Smooth muscle cell of the brain vasculature (primary cell): ENCODE data around the gene SH3BP2.

Experiments
- DNase-seq: peaks from one replicate; pipeline ENCODE4 v3.0.0-alpha.2; 2012; ENCODE audit warnings: low read depth, low spot score

The SH3BP2 gene

GRCh38 chr4:2790583-2791517 lies 2.0 kb upstream of the SH3BP2 start:
- no peak for DNase-seq

- DNase-seq: no peak
Observed at GRCh38 chr4:2791518-2792395, 1.1 kb upstream of the SH3BP2 start.

GRCh38 chr4:2792396-2792710 lies 532 bp upstream of the SH3BP2 start:
- DNase-seq: no peak

GRCh38 chr4:2793586-2794485 lies 951 bp downstream of the SH3BP2 start:
- DNase-seq: no peak

GRCh38 chr4:2794486-2795299 lies 1.8 kb downstream of the SH3BP2 start:
- no peak for DNase-seq

GRCh38 chr4:2795300-2795892 lies 2.5 kb downstream of the SH3BP2 start:
- DNase-seq: no peak

- DNase-seq: peak; percentile 56
Observed at GRCh38 chr4:2795893-2796848, 3.3 kb downstream of the SH3BP2 start.

- no peak for DNase-seq
Observed at GRCh38 chr4:2796849-2797544, 4.1 kb downstream of the SH3BP2 start.

GRCh38 chr4:2797545-2798305 lies 4.8 kb downstream of the SH3BP2 start:
- DNase-seq: no peak

- no peak for DNase-seq
Observed at GRCh38 chr4:2798399-2799223, 5.7 kb downstream of the SH3BP2 start.

GRCh38 chr4:2799224-2799911 lies 6.5 kb downstream of the SH3BP2 start:
- DNase-seq: no peak

GRCh38 chr4:2799971-2800690 lies 7.2 kb downstream of the SH3BP2 start:
- DNase-seq: no peak

GRCh38 chr4:2800691-2801596 lies 8.1 kb downstream of the SH3BP2 start:
- peak; percentile 87 for DNase-seq
